AG04450 (cell line): ENCODE data around the gene TPI1. TPM values are rescaled to one million over a fixed set of nuclear protein-coding genes. Genes with fewer than 3 reads are reported as not detected.

Source experiments
- CTCF ChIA-PET: fragments of 300-600, 350-600 bp; formaldehyde crosslinking; extraction: SDS; loops from one replicate; lab custom pipeline; 2022; ENCODE audit warnings: antibody characterized with exemption, inconsistent platforms; lab: Charles Lee
- POLR2A ChIA-PET: fragments of 350-600 bp; formaldehyde crosslinking; extraction: SDS; loops from one replicate; lab custom pipeline; 2021; ENCODE audit warnings: antibody characterized with exemption, inconsistent platforms; lab: Yijun Ruan, JAX
- DNase-seq: peaks from one replicate; pipeline ENCODE4 v3.0.0-alpha.2; 2011; ENCODE audit warnings: low read depth, low spot score
- H3K27ac ChIP-seq: one replicate; pipeline ENCODE4 v1.5.1; 2012; ENCODE audit warnings: low read depth, low read length, control low read depth
- H3K27me3 ChIP-seq: one replicate; pipeline ENCODE4 v1.6.0; 2012; ENCODE audit warnings: low read length; ENCODE audit not compliant: control insufficient read depth, insufficient read depth
- H3K4me3 ChIP-seq: 2 replicates; pipeline ENCODE4 v1.5.1; 2011; ENCODE audit warnings: mild to moderate bottlenecking, low read depth, low read length, control low read depth
- H3K9me3 ChIP-seq: 2 replicates; pipeline ENCODE4 v1.5.1; 2012; ENCODE audit warnings: low read length; ENCODE audit not compliant: control insufficient read depth, insufficient read depth
- polyA plus RNA-seq: library from polyadenylated mRNA; depleted of rRNA; stranded (reverse); fragments of >200 nt; gene quantifications from 2 replicates; pipeline ENCODE4 v1.2.3, GENCODE V29; 2011
- TF ChIP-seq, protein P1 (sequence below): IDR thresholded peaks from 2 replicates; pipeline ENCODE4 v1.5.1; 2011; ENCODE audit warnings: low read depth, low read length, control low read depth, inconsistent platforms

TPI1 gene
- polyA plus RNA-seq, 1 experiment: 1,246 TPM

DNA sequence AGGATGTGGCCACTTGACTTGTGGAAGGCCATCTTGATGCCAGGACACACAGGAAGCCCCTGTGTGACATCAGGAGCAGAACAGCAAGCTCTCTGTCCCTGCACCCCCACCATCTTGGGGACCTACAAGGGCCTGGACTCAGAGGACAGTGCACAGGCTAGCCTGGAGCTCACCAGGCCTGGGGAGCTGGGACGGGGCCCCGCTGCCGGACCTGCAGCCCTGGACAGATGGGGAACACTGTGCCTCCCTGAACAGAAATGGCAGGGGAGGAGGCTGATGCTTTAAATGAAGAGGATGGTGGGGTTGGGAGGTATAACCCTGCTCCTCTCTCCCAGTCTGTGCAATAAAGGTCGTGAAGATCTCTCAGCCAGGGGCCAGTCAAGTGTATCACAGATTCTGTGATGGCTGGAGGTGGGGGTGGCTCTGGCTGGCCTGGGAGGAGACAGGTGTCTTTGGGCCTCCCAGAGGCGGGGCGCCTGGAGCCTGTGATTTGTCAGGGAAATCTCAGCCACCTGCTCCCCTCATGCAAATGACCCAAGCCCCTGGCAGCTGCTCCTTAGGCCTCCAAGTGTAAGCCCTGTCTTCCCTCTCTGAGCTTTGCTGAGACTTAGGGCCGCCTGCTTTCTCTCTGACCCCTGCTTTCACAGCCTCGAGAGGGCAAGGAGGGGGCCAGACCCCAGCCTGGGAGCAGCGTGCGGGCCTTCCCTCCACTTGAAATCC lies 27.7 kb upstream of the TPI1 start:
- DNase-seq: no peak
- TF ChIP-seq, protein P1, sequence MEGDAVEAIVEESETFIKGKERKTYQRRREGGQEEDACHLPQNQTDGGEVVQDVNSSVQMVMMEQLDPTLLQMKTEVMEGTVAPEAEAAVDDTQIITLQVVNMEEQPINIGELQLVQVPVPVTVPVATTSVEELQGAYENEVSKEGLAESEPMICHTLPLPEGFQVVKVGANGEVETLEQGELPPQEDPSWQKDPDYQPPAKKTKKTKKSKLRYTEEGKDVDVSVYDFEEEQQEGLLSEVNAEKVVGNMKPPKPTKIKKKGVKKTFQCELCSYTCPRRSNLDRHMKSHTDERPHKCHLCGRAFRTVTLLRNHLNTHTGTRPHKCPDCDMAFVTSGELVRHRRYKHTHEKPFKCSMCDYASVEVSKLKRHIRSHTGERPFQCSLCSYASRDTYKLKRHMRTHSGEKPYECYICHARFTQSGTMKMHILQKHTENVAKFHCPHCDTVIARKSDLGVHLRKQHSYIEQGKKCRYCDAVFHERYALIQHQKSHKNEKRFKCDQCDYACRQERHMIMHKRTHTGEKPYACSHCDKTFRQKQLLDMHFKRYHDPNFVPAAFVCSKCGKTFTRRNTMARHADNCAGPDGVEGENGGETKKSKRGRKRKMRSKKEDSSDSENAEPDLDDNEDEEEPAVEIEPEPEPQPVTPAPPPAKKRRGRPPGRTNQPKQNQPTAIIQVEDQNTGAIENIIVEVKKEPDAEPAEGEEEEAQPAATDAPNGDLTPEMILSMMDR: no peak
- H3K4me3 ChIP-seq: no peak overlapping the region
- ChIA-PET POLR2A (interaction anchor here (0.9 to 3.3 kb wide), 3 partner anchors 10 to 12 kb away, joined by 3 to 14 read pairs (median 6); partner anchors contain the start of genes CDCA3, P3H3 and USP5), CTCF (interaction anchor here (1.0 to 1.8 kb wide), 4 partner anchors 30 to 227 kb away, joined by 3 to 8 read pairs (median 4); partner anchors contain the start of gene MLF2)
- H3K9me3 ChIP-seq: no peaks in the 10 kb centered on the region; the same call in 1 of the 2 replicates
- no peaks in the 10 kb centered on the region for H3K27me3 ChIP-seq
- H3K27ac ChIP-seq: no peak overlapping the region

DNA sequence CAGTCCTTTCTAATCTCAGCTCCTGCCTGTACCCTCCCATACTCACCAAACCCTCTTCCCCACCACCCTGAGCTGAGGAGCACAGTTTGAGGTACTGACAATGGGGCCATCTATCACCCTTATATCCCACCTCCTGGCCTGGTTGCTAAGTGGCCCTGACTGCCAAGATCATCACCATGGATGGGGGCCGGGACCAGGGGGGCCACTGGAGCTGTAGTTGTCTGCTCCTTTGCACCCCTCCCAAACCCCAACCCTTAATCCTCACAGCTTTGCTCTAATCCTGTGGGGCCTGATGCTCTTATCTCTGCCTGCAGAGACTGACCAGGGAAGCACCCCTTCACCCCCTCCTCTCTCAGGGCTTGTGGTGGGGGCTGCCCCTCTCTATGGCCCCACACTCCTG lies 27.0 kb upstream of the TPI1 start:
- no peaks in the 10 kb centered on the region for H3K27me3 ChIP-seq
- TF ChIP-seq, protein P1: no peak
- H3K9me3 ChIP-seq: no peaks in the 10 kb centered on the region; the same call in 1 of the 2 replicates
- POLR2A ChIA-PET: interaction anchor here (2.5 to 3.3 kb wide), 2 partner anchors 11 kb away, joined by 6 to 14 read pairs; partner anchors contain the start of genes CDCA3, P3H3 and USP5
- CTCF ChIA-PET: interaction anchor here (1.7 to 1.8 kb wide), 2 partner anchors 29 to 87 kb away, joined by 4 to 8 read pairs; partner anchors contain the start of gene MLF2
- DNase-seq: no peak
- no peak overlapping the region for H3K4me3 ChIP-seq
- no peak overlapping the region for H3K27ac ChIP-seq

DNA sequence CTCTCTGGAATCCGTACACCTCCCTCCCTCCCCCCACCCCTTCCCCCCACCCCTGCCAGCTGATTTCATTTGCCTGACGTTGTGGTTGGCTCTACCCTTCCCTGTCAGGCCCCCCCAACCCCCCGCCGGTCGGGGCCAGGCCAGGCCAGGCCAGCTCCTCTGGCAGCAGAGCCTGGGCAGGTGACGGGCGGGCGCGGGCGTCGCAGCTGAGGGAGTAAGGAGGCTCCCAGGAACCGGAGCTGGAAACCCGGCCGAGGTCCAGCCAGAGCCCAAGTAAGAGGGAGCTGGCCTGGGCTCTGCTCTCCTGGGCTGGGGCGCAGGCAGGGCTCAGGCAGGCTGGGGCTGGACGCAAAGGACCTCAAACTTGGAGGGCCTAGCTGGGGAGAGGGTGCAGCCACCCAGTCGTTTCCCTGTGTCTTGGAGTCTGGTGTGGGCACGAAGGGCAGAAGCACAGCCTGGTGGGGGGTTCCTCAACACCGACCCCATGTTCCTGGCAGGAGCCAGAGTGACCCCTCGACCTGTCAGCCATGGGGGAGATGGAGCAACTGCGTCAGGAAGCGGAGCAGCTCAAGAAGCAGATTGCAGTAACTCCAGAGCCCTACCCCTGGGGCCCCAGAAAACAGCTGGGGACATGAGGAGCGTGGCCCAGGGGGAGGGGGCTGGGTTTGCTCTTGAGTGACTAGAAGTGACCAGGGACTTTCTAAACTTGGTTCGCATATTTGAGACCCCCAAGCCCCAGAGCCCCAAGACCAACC lies 26.4 kb upstream of the TPI1 start, which contains the start of gene GNB3:
TSS of gene GNB3 (plus strand) at position 165 of the 755 bp plus-strand sequence. CDS start at position 528, 363 bp downstream.
- POLR2A ChIA-PET: interaction anchor here (0.7 to 3.3 kb wide), 3 partner anchors 10 to 19 kb away, joined by 3 to 14 read pairs (median 6); partner anchors contain the start of genes CDCA3, GPR162, P3H3 and USP5
- CTCF ChIA-PET: interaction anchor here (1.7 to 1.8 kb wide), 2 partner anchors 29 to 87 kb away, joined by 4 to 8 read pairs; partner anchors contain the start of gene MLF2
- Histone ChIP-seq H3K4me3 (no peak within 1 kb of the TSS), H3K27me3 (no peaks in the 10 kb centered on the region), H3K27ac (no peak within 1 kb of the TSS), H3K9me3 (no peaks in the 10 kb centered on the region; the same call in 1 of the 2 replicates)
- DNase-seq: no peak
- TF ChIP-seq, protein P1: no peak

DNA sequence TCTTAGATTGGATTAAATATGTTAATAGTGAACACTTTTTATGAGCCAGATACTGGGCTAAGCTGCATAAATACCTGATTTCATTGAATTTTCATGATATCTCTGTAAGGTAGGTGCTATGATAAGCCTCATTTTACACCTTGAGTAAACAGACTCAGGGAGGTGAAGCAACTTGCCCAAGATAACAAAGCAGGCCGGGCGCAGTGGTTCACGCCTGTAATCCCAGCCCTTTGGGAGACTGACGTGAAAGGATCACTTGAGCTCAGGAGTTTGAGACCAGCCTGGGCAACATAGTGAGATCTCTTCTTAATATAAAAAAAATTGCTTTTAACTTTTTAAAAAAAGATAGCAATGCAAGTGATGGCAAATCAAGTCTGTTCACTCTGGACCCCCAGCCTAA lies 25.3 kb upstream of the TPI1 start:
- TF ChIP-seq, protein P1: no peak
- POLR2A ChIA-PET: interaction anchor here (0.6 to 3.3 kb wide), 3 partner anchors 9 to 1116 kb away, joined by 3 to 14 read pairs (median 7); partner anchors contain the start of genes CDCA3 and P3H3
- CTCF ChIA-PET: interaction anchor here (0.9 to 1.2 kb wide), 2 partner anchors 8 to 28 kb away, joined by 3 read pairs; no protein-coding TSS in a partner anchor
- DNase-seq: no peak
- Histone ChIP-seq H3K27ac (no peak overlapping the region), H3K27me3 (no peaks in the 10 kb centered on the region), H3K9me3 (no peaks in the 10 kb centered on the region; the same call in 1 of the 2 replicates), H3K4me3 (no peak overlapping the region)
